ENCODE data around the gene DESI1.

- no peak for TF ChIP-seq POLR2A (IDR thresholded peaks at IDR 0.05)
- TF ChIP-seq, protein P1, sequence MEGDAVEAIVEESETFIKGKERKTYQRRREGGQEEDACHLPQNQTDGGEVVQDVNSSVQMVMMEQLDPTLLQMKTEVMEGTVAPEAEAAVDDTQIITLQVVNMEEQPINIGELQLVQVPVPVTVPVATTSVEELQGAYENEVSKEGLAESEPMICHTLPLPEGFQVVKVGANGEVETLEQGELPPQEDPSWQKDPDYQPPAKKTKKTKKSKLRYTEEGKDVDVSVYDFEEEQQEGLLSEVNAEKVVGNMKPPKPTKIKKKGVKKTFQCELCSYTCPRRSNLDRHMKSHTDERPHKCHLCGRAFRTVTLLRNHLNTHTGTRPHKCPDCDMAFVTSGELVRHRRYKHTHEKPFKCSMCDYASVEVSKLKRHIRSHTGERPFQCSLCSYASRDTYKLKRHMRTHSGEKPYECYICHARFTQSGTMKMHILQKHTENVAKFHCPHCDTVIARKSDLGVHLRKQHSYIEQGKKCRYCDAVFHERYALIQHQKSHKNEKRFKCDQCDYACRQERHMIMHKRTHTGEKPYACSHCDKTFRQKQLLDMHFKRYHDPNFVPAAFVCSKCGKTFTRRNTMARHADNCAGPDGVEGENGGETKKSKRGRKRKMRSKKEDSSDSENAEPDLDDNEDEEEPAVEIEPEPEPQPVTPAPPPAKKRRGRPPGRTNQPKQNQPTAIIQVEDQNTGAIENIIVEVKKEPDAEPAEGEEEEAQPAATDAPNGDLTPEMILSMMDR (IDR thresholded peaks at IDR 0.05), result no peak
Observed at GRCh38 chr22:41556561-41556960, 64.3 kb downstream of the DESI1 start.
